OCI-LY7 (cell line): ENCODE data around the gene APBA1.

Experiments used
- CTCF ChIP-seq: fragments of 200-600 bp; sonication (generic); conservative IDR thresholded peaks from 2 replicates; pipeline ENCODE4 v1.5.1; 2014; ENCODE audit warnings: mild to moderate bottlenecking, antibody characterized with exemption, low read length, moderate library complexity, mixed read lengths
- EZH2phosphoT487 ChIP-seq: fragments of 200-600 bp; sonication (generic); IDR thresholded peaks from 2 replicates; pipeline ENCODE4 v1.6.1; 2018; ENCODE audit warnings: low read depth, borderline replicate concordance, mild to moderate bottlenecking, mixed run types, antibody characterized with exemption, low read length, moderate library complexity, mixed read lengths

GRCh38 chr9:69548681-69549080 lies 123.5 kb downstream of the APBA1 start:
- TF ChIP-seq CTCF (no peak), EZH2phosphoT487 (no peak)
